CD4-positive, alpha-beta T cell treated with Interleukin-17A for 4 hours (primary cell): ENCODE data around the gene UBFD1.
"Not testable (repeated sequence)": the region's sequence is repeated elsewhere in the genome, so short reads cannot be mapped to it uniquely, and the experiment has no call there.

ENCODE experiments used
- DNase-seq: peaks from one replicate; pipeline ENCODE4 v3.0.0-alpha.2; 2020; ENCODE audit warnings: mixed read lengths

The UBFD1 gene

DNA sequence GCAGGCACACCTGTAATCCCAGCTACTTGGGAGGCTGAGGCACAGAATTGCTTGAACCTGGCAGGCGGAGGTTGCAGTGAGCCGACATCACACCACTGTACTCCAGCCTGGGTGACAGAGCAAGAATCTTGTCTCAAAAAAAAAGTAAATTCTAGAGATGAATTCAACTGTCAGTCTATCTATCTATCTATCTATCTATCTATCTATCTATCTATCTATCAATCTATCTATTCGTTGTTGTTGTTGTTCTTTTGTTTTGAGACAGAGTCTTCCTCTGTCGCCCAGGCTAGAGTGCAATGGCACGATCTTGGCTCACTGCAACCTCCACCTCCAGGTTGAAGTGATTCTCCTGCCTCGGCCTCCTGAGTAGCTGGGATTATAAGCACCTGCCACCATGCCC, 53.4 kb downstream of the UBFD1 start:
- not testable (repeated sequence) for DNase-seq

DNA sequence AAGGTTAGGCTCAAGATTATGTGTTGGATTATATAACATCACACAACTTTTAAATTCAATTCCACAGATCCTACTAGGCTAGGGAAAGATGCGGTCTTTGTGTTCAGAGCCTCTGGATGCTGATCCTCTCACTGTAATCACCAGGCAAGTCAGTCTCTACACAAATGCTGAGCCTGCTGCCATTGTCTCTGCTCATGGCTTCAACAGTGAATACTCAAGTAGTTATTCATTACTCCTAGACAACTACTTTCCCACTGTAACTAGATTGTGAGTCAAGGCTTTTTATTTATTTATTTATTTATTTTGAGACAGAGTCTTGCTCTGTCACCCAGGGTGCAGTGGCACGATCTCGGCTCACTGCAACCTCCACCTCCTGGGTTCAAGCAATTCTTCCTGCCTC, 54.4 kb downstream of the UBFD1 start:
- no peak for DNase-seq

DNA sequence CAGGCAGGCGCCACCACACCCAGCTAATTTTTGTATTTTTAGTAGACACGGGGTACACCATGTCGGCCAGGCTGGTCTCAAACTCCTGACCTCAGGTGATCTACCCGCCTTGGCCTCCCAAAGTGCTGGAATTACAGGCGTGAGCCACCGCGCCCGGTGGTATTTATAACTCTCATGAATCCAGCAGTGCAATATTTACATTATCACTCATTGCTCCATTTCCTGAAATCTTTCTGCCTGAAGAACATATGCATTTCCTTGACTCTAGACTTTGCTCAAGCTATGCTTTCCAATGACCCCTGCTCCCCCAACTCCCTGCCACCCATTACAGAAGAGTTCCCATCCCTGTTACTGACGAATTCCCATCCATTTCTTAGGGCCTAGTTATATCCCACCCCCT, 58.3 kb downstream of the UBFD1 start:
- DNase-seq: no peak
